K562 (cell line): ENCODE results near the gene COL5A1. TPM values are rescaled to one million over a fixed set of nuclear protein-coding genes. Genes with fewer than 3 reads are reported as not detected.

Experiments used
- ATAC-seq: fragments of 200-7000 bp; cut with Tn5 transposase; 3 replicates; pipeline ENCODE4 v1.9.1; 2020; ENCODE audit warnings: moderate library complexity
- BruUV-seq: library from RNA; stranded (reverse); fragments of 400-500 nt; replicated peaks from 2 replicates; lab custom pipeline; 2021; lab: Mats Ljungman, UMichigan
- CTCF ChIA-PET: fragments of 300-600 bp; formaldehyde crosslinking; extraction: SDS; loops from one replicate; lab custom pipeline; 2021; ENCODE audit warnings: low intra/inter-chr PET ratio; lab: Yijun Ruan, JAX
- POLR2A ChIA-PET: fragments of 300-600, 350-650 bp; sonication (Branson Sonifier 250); formaldehyde crosslinking; extraction: SDS; loops from one replicate; lab custom pipeline; 2021; ENCODE audit warnings: antibody characterized with exemption, inconsistent platforms; lab: Yijun Ruan, JAX
- DNase-seq, 4 experiments: peaks; one replicate each; pipeline versions ENCODE4 v3.0.0 to v3.0.0-alpha.2; 2011 to 2018; ENCODE audit warnings: low spot score in 3 of 4, mixed read lengths in 3 of 4; ENCODE audit errors: extremely low read depth in 1 of 4
- FAIRE-seq: peaks from 2 replicates; lab custom pipeline; 2011; peaks lifted over from hg19 to GRCh38; lab: Jason Lieb, UNC
- H2AFZ ChIP-seq: 2 replicates; pipeline ENCODE4 v1.6.0; 2011; ENCODE audit warnings: low read depth, low read length, control low read depth, inconsistent platforms
- H3K27ac ChIP-seq: fragments of 200-600 bp; 3 replicates; pipeline ENCODE4 v1.8.0; 2011; ENCODE audit warnings: low read depth, mild to moderate bottlenecking, control low read depth, inconsistent platforms, low read length, moderate library complexity, mixed read lengths; ENCODE audit errors: extremely low read depth
- H3K27me3 ChIP-seq, 2 experiments: fragments of 300-600 bp in 1 of 2; 2 replicates in 1 of 2; 3 replicates in 1 of 2; pipeline versions ENCODE4 v1.6.0 to v1.8.0; 2011; ENCODE audit warnings: inconsistent platforms in 2 of 2, low read length in 2 of 2, mild to moderate bottlenecking in 1 of 2, mixed read lengths in 1 of 2, moderate library complexity in 1 of 2; ENCODE audit not compliant: control insufficient read depth in 2 of 2, insufficient read depth in 2 of 2
- H3K36me3 ChIP-seq: fragments of 300-600 bp; 3 replicates; pipeline ENCODE4 v1.8.0; 2011; ENCODE audit warnings: mild to moderate bottlenecking, low read length, inconsistent platforms; ENCODE audit not compliant: control insufficient read depth, insufficient read depth
- H3K4me1 ChIP-seq, 2 experiments: fragments of 200-600 bp in 1 of 2; replicated peaks in 1 of 2; 2 replicates in 1 of 2; 3 replicates in 1 of 2; pipeline versions ENCODE4 v1.5.1 to v1.8.0; 2011; ENCODE audit warnings: inconsistent platforms in 2 of 2, low read length in 2 of 2, mild to moderate bottlenecking in 1 of 2, mixed read lengths in 1 of 2, moderate library complexity in 1 of 2; ENCODE audit not compliant: control insufficient read depth in 2 of 2, insufficient read depth in 2 of 2
- H3K4me2 ChIP-seq: 2 replicates; pipeline ENCODE4 v1.6.1; 2011; ENCODE audit warnings: low read length, control low read depth, inconsistent platforms, mixed read lengths; ENCODE audit not compliant: insufficient read depth
- H3K4me3 ChIP-seq: fragments of 200-600 bp; sonication (generic), shearing (Covaris generic); 2 replicates; pipeline ENCODE4 v1.5.1; 2016; ENCODE audit warnings: control low read depth, inconsistent platforms
- H3K79me2 ChIP-seq: fragments of 200-600 bp; 3 replicates; pipeline ENCODE4 v1.8.0; 2011; ENCODE audit warnings: low read length, inconsistent platforms; ENCODE audit not compliant: control insufficient read depth, insufficient read depth
- H3K9ac ChIP-seq, 2 experiments: 2 replicates each; pipeline versions ENCODE4 v1.6.0 to v1.6.1; 2011; ENCODE audit warnings: low read depth in 2 of 2, low read length in 2 of 2, control low read depth in 1 of 2, inconsistent platforms in 1 of 2, mild to moderate bottlenecking in 1 of 2, mixed read lengths in 1 of 2; ENCODE audit not compliant: insufficient read depth in 1 of 2
- H3K9me1 ChIP-seq: one replicate; pipeline ENCODE4 v1.6.0; 2011; ENCODE audit warnings: inconsistent platforms, mild to moderate bottlenecking, low read length, moderate library complexity; ENCODE audit not compliant: control insufficient read depth, insufficient read depth
- H3K9me3 ChIP-seq: replicated peaks from 2 replicates; pipeline ENCODE4 v1.5.1; 2011; ENCODE audit warnings: low read depth, low read length, inconsistent platforms; ENCODE audit not compliant: control insufficient read depth, insufficient read depth
- H4K20me1 ChIP-seq: replicated peaks from 2 replicates; pipeline ENCODE4 v1.6.1; 2011; ENCODE audit warnings: low read length, inconsistent platforms, mixed read lengths; ENCODE audit not compliant: control insufficient read depth, insufficient read depth
- GTF2A2 ChIP-seq: IDR thresholded peaks from 2 replicates; pipeline ENCODE4 v1.6.1; 2016; ENCODE audit warnings: mild to moderate bottlenecking, missing genetic modification characterization, missing compliant biosample characterization
- HSF4 ChIP-seq: fragments of 250-450 bp; sonication (Bioruptor Pico); IDR thresholded peaks from 2 replicates; pipeline ENCODE4 v2.1.2; 2022; ENCODE audit warnings: mild to moderate bottlenecking, moderate library complexity, borderline replicate concordance
- KAT2B ChIP-seq: IDR thresholded peaks from one replicate; pipeline ENCODE4 v1.6.1; 2012; ENCODE audit warnings: low read depth, mild to moderate bottlenecking, control low read depth, inconsistent platforms, low read length, moderate library complexity
- SPI1 ChIP-seq: IDR thresholded peaks from 2 replicates; pipeline ENCODE4 v1.6.1; 2011; ENCODE audit warnings: low read depth, low read length, control low read depth, borderline replicate concordance
- SRSF3 ChIP-seq: fragments of 200-400 bp; formaldehyde crosslinking; IDR thresholded peaks from 2 replicates; pipeline ENCODE4 v1.6.1; 2016; ENCODE audit warnings: mild to moderate bottlenecking, low read length, moderate library complexity; ENCODE audit not compliant: insufficient read depth
- ZKSCAN3 ChIP-seq: fragments of 250-450 bp; sonication (Bioruptor Pico); IDR thresholded peaks from 2 replicates; pipeline ENCODE4 v1.4.0; 2020
- WGBS: fragments of 100-300 bp; shearing (Covaris generic); methylation state at CpG from one replicate; pipeline ENCODE4 v1.1.6; 2016; ENCODE audit warnings: low coverage, mixed read lengths; ENCODE audit not compliant: insufficient coverage; ENCODE audit errors: missing lambda C conversion rate; 5-methylcytosine and 5-hydroxymethylcytosine counted together
- in situ Hi-C: fragments of 300-500 bp; cut with MboI; formaldehyde crosslinking; loops from 4 replicates; pipeline ENCODE4 v1.15.0; 2018; ENCODE audit warnings: inconsistent platforms, mixed read lengths
- intact Hi-C: fragments of 100-400 bp; cut with micrococcal nuclease; formaldehyde crosslinking; loops from 2 replicates; pipeline ENCODE4 v1.14.2; 2022
- polyA plus RNA-seq, 8 experiments: library from polyadenylated mRNA; depleted of rRNA in 4 of 8; stranded (reverse) in 5 of 8; unstranded in 3 of 8; fragments of >200 nt; fragmentation: Nextera tagmentation in 2 of 8; fragmentation: Illumina TruSeq in 1 of 8; extraction: Ambion mirVana in 2 of 8; extraction: Trizol in 1 of 8; gene quantifications; 2 replicates each; pipeline versions ENCODE4 v1.2.1 to v1.2.3, GENCODE V29; 2011 to 2014; ENCODE audit warnings: inconsistent platforms in 1 of 8, missing spikeins in 1 of 8
- total RNA-seq, 7 experiments: library from RNA; depleted of rRNA in 6 of 7; stranded (reverse); fragments of >200 nt in 6 of 7; fragmentation: Illumina TruSeq in 2 of 7; extraction: Trizol in 2 of 7; gene quantifications; 2 replicates each; pipeline versions ENCODE4 v1.2.1 to v1.2.3, GENCODE V29; 2011 to 2021; ENCODE audit warnings: low replicate concordance in 1 of 7
- TF ChIP-seq, protein P1 (sequence below): sonication (generic); formaldehyde crosslinking; IDR thresholded peaks from 2 replicates; pipeline ENCODE4 v1.8.0; 2022; ENCODE audit warnings: mild to moderate bottlenecking, low read depth, missing genetic modification reagents

The COL5A1 gene
- total and polyA plus RNA-seq, 9 of the 15 experiments (the other 6 are each of a cell fraction or from before 2014, with no cell fraction given): under 0.01 to 0.13 (median 0.04) TPM; not detected in 6

DNA sequence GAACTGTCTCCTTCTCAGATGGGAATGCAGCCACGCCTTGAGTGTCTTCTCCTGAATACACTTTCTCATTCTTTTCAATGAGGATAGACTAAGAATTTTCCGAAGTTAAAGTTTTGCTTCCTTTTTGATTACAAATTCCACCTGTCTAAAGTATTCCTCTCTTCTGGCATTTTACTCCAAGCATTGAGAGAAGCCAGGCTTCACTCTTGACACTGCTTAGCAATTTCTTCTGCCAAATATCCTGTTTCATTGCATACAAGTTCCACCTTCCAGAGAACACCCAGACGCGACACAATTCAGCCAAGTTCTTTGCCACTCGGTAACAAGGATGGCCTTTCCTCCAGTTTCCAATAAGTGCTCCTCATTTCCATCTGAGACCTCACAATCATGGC lies 35.6 kb upstream of the COL5A1 start:
- FAIRE-seq (no peak), ATAC-seq (no peak), DNase-seq (no peak)
- WGBS: 0% methylated on average over 5 of the region's 5 CpGs
- Histone ChIP-seq H3K36me3 (no peaks in the 10 kb centered on the region), H3K9me1 (no peaks in the 10 kb centered on the region), H3K79me2 (no peaks in the 10 kb centered on the region), H3K9ac (no peak overlapping the region), H3K9me3 (no peaks in the 10 kb centered on the region), H3K4me3 (no peak overlapping the region), H4K20me1 (no peaks in the 10 kb centered on the region), H2AFZ (no peak overlapping the region), H3K4me2 (no peak overlapping the region), H3K27ac (no peak overlapping the region), H3K27me3 (peaks cover 11 to 26% of the 10 kb centered on the region in 2 experiments; a peak in 3 of 5 replicates), H3K4me1 (no peaks in the 10 kb centered on the region; a peak in 1 of 5 replicates)
- POLR2A ChIA-PET: interaction anchor here (0.6 kb wide), 1 partner anchor 14 kb away, joined by 3 read pairs; no protein-coding TSS in a partner anchor
- in situ Hi-C loops: no loop called here
- CTCF ChIA-PET: no interaction called here
- no TSS peak for BruUV-seq
- no peak for TF ChIP-seq SPI1
- TF ChIP-seq GTF2A2 (tag): no peak
- TF ChIP-seq, protein P1, sequence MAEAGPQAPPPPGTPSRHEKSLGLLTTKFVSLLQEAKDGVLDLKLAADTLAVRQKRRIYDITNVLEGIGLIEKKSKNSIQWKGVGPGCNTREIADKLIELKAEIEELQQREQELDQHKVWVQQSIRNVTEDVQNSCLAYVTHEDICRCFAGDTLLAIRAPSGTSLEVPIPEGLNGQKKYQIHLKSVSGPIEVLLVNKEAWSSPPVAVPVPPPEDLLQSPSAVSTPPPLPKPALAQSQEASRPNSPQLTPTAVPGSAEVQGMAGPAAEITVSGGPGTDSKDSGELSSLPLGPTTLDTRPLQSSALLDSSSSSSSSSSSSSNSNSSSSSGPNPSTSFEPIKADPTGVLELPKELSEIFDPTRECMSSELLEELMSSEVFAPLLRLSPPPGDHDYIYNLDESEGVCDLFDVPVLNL (CRISPR knock-in tag): no peak
- TF ChIP-seq KAT2B: no peak
- TF ChIP-seq SRSF3: no peak
- TF ChIP-seq ZKSCAN3 (CRISPR knock-in tag): no peak
- no peak for TF ChIP-seq HSF4
- intact Hi-C loops: no loop called here
